Body of pancreas (tissue), 4 donors: ENCODE results near the gene USP9Y. TPM values are rescaled to one million over a fixed set of nuclear protein-coding genes. Genes with fewer than 3 reads are reported as not detected.

Source experiments
- ATAC-seq: fragments of 150-250 bp; one replicate; pipeline ENCODE4 v1.9.1; 2016
- DNase-seq, 4 donors: peaks; one replicate each; pipeline ENCODE4 v3.0.0-alpha.2; 2019
- H3K27ac ChIP-seq, 4 donors: fragments of 200-600 bp; sonication (generic); 1 replicate in 3 of 4; 2 replicates in 1 of 4; pipeline versions ENCODE4 v1.5.1 to v1.6.1; 2016 to 2019; ENCODE audit warnings: mild to moderate bottlenecking in 1 of 4, mixed read lengths in 1 of 4, moderate library complexity in 1 of 4
- H3K27me3 ChIP-seq, 2 donors: fragments of 200-600 bp; sonication (generic); one replicate each; pipeline ENCODE4 v1.6.0; 2016; ENCODE audit warnings: mild to moderate bottlenecking in 1 of 2
- H3K36me3 ChIP-seq, 2 donors: fragments of 200-600 bp; sonication (generic); replicated peaks in 1 of 2; 2 replicates each; pipeline ENCODE4 v1.5.1; 2016; ENCODE audit warnings: low read depth in 2 of 2; ENCODE audit not compliant: insufficient read depth in 1 of 2
- H3K4me1 ChIP-seq: fragments of 200-600 bp; sonication (generic); one replicate; pipeline ENCODE4 v1.6.0; 2016
- H3K4me3 ChIP-seq, 2 donors: fragments of 200-600 bp; sonication (generic); 1 replicate in 1 of 2; 2 replicates in 1 of 2; pipeline ENCODE4 v1.5.1; 2016 to 2019
- H3K9me3 ChIP-seq, 3 donors: fragments of 200-600 bp; sonication (generic); 1 replicate in 2 of 3; 2 replicates in 1 of 3; pipeline ENCODE4 v1.5.1; 2016
- CTCF ChIP-seq, 7 experiments: fragments of 450-650 bp in 4 of 7; fragments of 200-600 bp in 3 of 7; sonication (generic) in 3 of 7; IDR thresholded peaks; one replicate each; pipeline ENCODE4 v1.5.1; 2016 to 2019; ENCODE audit warnings: antibody characterized with exemption in 7 of 7
- POLR2A ChIP-seq, 3 donors: fragments of 450-650 bp; IDR thresholded peaks; one replicate each; pipeline ENCODE4 v1.6.1; 2016; ENCODE audit warnings: antibody characterized with exemption in 3 of 3, mild to moderate bottlenecking in 2 of 3
- WGBS, 2 donors: methylation state at CpG; one replicate each; pipeline ENCODE4 v1.1.5; 2017; 5-methylcytosine and 5-hydroxymethylcytosine counted together
- intact Hi-C: fragments of 100-400 bp; cut with DNase I; formaldehyde crosslinking; loops from one replicate; pipeline ENCODE4 v1.15.1; 2023
- total RNA-seq, 2 donors: library from RNA; depleted of rRNA; stranded (reverse); fragments of >200 nt; gene quantifications; one replicate each; pipeline ENCODE4 v1.1.0, GENCODE V29; 2016

The USP9Y gene
- total RNA-seq, 2 donors from 2014 or later: not detected

DNA sequence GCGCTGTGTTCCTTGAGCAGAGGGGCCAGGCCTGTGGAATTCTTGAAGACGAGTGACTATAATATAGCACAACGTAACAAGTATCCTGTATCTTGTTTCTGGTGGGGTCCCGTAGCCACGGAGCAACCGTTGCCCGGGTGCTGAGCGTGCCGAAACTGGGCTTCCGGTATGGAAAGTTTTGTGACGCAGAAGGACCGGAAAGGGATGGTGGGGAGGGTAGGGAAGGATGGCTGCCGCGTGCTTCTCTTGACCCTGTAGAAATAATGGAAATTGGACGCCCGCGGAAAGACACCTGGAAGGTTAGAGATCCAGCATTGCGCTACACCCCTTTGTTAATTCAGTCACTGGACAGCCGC lies 204.5 kb downstream of the USP9Y start:
- 0 to 1% methylated on average over 19 of the region's 19 CpGs for WGBS, 2 donors
- peak overlapping the region in 2 of 4 donors; percentile 95 to 98 for H3K27ac ChIP-seq
- ATAC-seq: peak; percentile 76
- intact Hi-C loops: no loop called here
- peak overlapping the region in 1 of 2 donors; percentile 38 for H3K4me3 ChIP-seq
- no peaks in the 10 kb centered on the region for H3K36me3 ChIP-seq
- no peaks in the 10 kb centered on the region for H3K27me3 ChIP-seq
- no peaks in the 10 kb centered on the region for H3K9me3 ChIP-seq
- peak in 2 of 4 donors; percentile 63 to 79 for DNase-seq
- TF ChIP-seq POLR2A (IDR thresholded peaks at IDR 0.05): no peak
- no peak for TF ChIP-seq CTCF (IDR thresholded peaks at IDR 0.05)
- peaks cover 4% of the 10 kb centered on the region for H3K4me1 ChIP-seq

DNA sequence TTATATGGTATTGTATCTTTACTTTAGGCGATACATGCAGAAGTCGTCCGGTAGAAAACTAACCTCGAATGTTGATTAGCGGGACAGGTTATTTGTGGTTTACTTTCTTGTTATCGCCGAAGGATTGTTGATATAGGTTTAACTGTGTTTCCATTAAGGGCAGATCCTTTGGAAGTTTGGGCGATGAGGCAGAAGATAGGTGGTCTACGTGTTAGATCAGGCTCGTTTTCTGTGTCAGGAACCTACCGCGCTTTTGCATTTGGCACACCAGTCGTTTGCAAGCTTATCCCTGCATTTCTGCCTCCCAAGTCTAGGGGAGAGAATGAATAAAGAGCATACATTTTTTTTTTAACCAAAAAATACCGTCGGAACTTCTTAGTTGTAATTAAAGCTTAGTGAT lies 204.9 kb downstream of the USP9Y start:
- peaks cover 4% of the 10 kb centered on the region for H3K4me1 ChIP-seq
- TF ChIP-seq POLR2A (IDR thresholded peaks at IDR 0.05): no peak
- no peak for TF ChIP-seq CTCF (IDR thresholded peaks at IDR 0.05)
- no peaks in the 10 kb centered on the region for H3K36me3 ChIP-seq
- DNase-seq: no peak
- intact Hi-C loops: no loop called here
- no peaks in the 10 kb centered on the region for H3K9me3 ChIP-seq
- no peak for ATAC-seq
- WGBS, 2 donors: 0% methylated on average over 15 of the region's 15 CpGs
- peak overlapping the region in 2 of 4 donors; percentile 95 to 98 for H3K27ac ChIP-seq
- H3K4me3 ChIP-seq: peak overlapping the region in 1 of 2 donors; percentile 38
- no peaks in the 10 kb centered on the region for H3K27me3 ChIP-seq

Other genes with a start within 250 kb of the USP9Y start
- not detected for gene DDX3Y, start 203.6 kb downstream of the USP9Y start, total RNA-seq